Measurements from ENCODE around the gene ZNF710.

DNA sequence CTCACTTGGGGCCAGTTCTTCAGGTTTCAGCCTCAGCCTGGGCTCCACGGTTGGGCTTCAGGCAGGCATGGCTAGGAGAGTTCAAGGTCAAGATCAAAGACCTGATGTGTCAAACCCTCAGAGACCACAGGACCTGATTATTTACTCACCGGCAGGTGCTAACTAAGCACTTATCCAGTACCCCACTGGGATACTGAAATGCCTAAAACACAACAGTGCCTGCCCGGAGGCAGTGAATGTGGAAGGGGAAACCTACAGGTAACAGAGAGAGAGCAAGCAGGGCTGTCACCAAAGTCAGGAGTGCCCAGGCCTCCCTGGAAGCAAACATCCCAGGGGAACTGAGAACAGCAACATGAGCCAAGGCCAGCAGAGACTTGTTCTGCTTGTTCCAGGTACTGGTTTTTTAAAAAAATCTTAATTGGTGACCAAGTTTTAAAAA is 94.4 kb downstream of the ZNF710 start:
- TF ChIP-seq SMC3 (IDR thresholded peaks at IDR 0.05; ENCODE audit: low read depth, low read length) (no peak), CEBPB (IDR thresholded peaks at IDR 0.05; ENCODE audit: low read depth, low read length) (no peak), POLR2A (IDR thresholded peaks at IDR 0.05; ENCODE audit: low read depth, low read length) (no peak)
- TF ChIP-seq, protein P1, sequence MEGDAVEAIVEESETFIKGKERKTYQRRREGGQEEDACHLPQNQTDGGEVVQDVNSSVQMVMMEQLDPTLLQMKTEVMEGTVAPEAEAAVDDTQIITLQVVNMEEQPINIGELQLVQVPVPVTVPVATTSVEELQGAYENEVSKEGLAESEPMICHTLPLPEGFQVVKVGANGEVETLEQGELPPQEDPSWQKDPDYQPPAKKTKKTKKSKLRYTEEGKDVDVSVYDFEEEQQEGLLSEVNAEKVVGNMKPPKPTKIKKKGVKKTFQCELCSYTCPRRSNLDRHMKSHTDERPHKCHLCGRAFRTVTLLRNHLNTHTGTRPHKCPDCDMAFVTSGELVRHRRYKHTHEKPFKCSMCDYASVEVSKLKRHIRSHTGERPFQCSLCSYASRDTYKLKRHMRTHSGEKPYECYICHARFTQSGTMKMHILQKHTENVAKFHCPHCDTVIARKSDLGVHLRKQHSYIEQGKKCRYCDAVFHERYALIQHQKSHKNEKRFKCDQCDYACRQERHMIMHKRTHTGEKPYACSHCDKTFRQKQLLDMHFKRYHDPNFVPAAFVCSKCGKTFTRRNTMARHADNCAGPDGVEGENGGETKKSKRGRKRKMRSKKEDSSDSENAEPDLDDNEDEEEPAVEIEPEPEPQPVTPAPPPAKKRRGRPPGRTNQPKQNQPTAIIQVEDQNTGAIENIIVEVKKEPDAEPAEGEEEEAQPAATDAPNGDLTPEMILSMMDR (conservative IDR thresholded peaks at IDR 0.05; ENCODE audit: low read depth, low read length): no peak
